ENCODE data around the gene PIK3IP1.

Gene PIK3IP1

DNA sequence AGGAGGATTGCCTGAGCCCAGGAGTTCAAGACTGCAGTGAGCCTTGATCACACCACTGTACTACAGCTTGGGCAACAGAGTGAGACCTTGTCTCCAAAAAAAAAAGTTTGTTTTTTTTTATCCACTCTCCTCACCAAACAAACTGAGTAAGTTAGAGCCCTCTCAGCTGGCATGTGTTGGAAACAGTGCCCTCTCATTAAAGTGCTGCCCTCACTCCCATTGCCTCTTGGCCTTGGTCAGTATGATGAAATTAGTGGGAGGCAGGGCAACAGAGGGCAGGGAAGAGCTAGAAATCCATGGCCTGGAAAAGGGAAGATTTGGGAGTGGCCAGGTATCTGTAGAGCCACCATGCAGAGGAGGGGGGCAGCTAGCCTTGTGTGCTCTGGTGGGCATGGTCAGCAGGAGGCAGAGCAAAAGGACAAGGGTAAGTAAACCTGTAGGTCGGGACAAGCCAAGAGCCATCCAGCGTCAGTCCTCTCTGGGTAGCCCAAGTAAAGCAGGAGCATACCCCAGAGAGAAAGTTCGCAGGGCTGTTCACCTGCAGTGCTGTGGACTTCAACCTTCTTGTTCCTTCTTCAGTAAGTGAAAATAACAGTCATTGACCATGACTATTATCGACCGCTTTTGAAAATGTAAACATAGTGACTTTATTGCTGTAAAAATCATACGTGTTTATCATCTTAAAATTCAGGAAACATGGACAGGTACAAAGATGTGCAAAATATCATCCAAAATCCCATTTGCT, 28.2 kb downstream of the PIK3IP1 start:
- no peak for DNase-seq (ENCODE audit: low read depth)
- TF ChIP-seq, protein P1, sequence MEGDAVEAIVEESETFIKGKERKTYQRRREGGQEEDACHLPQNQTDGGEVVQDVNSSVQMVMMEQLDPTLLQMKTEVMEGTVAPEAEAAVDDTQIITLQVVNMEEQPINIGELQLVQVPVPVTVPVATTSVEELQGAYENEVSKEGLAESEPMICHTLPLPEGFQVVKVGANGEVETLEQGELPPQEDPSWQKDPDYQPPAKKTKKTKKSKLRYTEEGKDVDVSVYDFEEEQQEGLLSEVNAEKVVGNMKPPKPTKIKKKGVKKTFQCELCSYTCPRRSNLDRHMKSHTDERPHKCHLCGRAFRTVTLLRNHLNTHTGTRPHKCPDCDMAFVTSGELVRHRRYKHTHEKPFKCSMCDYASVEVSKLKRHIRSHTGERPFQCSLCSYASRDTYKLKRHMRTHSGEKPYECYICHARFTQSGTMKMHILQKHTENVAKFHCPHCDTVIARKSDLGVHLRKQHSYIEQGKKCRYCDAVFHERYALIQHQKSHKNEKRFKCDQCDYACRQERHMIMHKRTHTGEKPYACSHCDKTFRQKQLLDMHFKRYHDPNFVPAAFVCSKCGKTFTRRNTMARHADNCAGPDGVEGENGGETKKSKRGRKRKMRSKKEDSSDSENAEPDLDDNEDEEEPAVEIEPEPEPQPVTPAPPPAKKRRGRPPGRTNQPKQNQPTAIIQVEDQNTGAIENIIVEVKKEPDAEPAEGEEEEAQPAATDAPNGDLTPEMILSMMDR (IDR thresholded peaks at IDR 0.05; ENCODE audit: insufficient read depth, low read depth, low read length, missing control alignments) = no peak
- H3K4me3 ChIP-seq (ENCODE audit: low read length) = no peak overlapping the region

DNA sequence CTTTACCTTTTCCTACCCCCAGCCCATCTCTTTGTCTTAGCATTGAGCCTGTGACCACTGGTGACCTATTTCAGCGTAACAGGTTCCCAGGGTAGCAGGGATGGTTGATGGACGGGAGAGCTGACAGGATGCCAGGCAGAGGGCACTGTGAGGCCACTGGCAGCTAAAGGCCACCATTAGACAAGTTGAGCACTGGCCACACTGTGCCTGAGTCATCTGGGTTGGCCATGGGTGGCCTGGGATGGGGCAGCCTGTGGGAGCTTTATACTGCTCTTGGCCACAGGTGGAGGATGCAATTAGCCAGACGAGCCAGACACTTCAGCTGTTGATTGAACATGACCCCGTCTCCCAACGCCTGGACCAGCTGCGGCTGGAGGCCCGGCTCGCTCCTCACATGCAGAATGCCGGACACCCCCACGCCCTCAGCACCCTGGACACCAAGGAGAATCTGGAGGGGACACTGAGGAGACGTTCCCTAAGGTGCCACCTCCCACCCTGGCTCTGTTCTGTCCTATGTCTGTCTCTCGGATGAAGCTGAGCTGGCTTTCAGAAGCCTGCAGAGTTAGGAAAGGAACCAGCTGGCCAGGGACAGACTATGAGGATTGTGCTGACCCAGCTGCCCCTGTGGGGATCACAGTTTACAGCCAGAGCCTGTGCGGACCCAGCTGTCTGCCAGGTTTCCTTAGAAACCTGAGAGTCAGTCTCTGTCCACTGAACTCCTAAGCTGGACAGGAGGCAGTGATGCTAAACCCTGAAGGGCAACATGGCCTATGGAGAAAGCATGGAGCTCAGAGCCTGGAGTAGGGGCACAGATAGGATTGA, 29.8 kb downstream of the PIK3IP1 start:
- no peak overlapping the region for H3K4me3 ChIP-seq (ENCODE audit: low read length)
- no peak for DNase-seq (ENCODE audit: low read depth)
- TF ChIP-seq, protein P1 (IDR thresholded peaks at IDR 0.05; ENCODE audit: insufficient read depth, low read depth, low read length, missing control alignments) = no peak

DNA sequence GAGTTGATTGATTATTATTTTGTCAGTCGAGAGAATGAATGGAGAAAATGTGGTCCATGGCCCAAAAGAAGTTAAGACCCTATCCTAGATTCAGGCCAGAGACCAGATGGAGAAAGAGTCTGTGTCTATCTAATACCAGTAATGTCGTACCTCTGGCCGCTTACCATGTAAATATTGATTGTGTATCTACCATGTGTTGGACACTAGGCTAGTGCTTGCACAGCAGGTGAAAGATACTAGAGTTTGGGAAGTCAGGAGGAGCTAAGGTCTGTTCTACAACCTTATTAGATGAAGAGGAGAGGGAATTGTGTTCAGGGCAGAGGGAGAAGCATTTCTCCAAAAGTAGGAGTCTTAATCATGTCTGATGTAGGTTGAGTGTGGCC, 31.8 kb downstream of the PIK3IP1 start:
- TF ChIP-seq, protein P1 (IDR thresholded peaks at IDR 0.05; ENCODE audit: insufficient read depth, low read depth, low read length, missing control alignments) = no peak
- H3K4me3 ChIP-seq (ENCODE audit: low read length) = no peak overlapping the region
- no peak for DNase-seq (ENCODE audit: low read depth)

DNA sequence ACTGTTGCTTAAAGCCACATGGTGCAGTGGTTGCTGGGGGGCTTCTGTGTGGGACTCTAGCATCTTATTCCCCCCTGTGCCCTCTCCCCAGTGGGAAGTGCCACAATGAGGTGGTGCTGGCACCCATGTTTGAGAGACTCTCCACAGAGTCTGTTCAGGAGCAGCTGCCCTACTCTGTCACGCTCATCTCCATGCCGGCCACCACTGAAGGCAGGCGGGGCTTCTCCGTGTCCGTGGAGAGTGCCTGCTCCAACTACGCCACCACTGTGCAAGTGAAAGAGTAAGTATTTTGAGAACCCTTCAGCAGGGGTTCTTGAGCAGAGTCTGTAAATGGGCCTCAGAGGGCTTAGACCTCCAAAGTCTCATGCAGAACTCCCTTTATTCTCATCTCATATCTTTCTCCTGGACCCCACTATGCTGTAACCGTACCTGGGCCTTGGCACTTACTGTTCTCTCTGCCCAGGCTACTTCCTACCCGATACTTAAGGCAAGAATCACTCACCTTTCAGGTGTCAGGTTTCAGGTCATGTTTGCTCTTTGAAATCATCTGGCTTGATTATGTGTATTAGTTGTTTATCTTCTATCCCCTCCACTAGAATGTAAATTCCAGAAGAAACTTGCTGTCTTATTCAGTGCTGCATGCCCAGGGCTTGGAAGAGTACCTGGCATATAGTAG, 32.4 kb downstream of the PIK3IP1 start:
- no peak for DNase-seq (ENCODE audit: low read depth)
- no peak overlapping the region for H3K4me3 ChIP-seq (ENCODE audit: low read length)
- TF ChIP-seq, protein P1 (IDR thresholded peaks at IDR 0.05; ENCODE audit: insufficient read depth, low read depth, low read length, missing control alignments) = no peak

- TF ChIP-seq, protein P1 (IDR thresholded peaks at IDR 0.05; ENCODE audit: insufficient read depth, low read depth, low read length, missing control alignments) = peak; percentile 50
- peak overlapping the region; percentile 23 for H3K4me3 ChIP-seq (ENCODE audit: low read length)
- DNase-seq (ENCODE audit: low read depth) = peak; percentile 100
These were observed 38.3 kb downstream of the PIK3IP1 start for GRCh38 chr22:31253949-31254348.

DNA sequence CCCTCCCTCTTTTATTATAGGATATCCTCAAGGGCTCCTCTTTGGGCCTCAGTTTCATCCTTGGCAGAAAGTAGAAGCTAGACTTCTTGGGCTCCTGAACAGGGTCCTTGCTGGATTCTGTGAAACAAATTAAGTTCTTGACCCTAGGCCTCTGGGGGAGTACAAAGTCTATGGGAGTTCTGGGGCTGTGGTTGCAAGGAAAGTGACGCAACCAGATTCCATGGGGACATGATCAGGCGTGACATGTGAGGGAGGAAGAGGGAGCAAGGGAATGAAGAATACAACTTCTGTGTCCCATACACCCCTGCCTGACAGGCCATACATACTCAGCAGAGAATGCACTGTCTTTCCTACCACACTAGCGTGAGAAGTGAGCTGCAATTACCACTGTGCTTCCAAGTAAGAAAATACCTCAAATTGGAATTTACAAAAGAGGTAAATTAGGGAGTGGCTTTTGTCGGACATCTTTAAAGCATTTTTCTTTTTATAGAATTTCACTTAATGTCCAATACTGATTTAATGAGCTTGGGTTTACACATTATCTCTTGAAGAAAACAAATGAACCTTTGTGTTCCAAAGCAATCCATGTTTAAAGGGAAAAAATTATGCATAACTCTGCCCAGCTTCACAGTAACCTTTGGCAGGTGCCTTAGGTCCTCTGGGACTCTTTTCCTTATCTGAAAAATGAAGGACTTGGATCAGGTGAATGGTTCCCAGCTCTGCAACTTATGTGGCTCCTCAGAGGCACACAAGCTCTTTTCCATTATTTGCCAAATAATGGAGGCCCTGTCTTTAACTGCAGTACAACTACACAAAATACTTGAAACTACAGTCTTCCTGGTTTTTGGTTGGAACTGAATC, 41.3 kb downstream of the PIK3IP1 start:
- TF ChIP-seq, protein P1 (IDR thresholded peaks at IDR 0.05; ENCODE audit: insufficient read depth, low read depth, low read length, missing control alignments) = no peak
- H3K4me3 ChIP-seq (ENCODE audit: low read length) = peak overlapping the region; percentile 96
- DNase-seq (ENCODE audit: low read depth) = peak; percentile 68
